ENCODE data around the gene HNRNPR. TPM values are rescaled to one million over a fixed set of nuclear protein-coding genes. Genes with fewer than 3 reads are reported as not detected.
A peak's percentile ranks its signal among the peaks of the same experiment; 100 is the strongest.

Gene HNRNPR
- total RNA-seq, 6 experiments from 2014 or later = 115 to 147 (median 144) TPM

DNA sequence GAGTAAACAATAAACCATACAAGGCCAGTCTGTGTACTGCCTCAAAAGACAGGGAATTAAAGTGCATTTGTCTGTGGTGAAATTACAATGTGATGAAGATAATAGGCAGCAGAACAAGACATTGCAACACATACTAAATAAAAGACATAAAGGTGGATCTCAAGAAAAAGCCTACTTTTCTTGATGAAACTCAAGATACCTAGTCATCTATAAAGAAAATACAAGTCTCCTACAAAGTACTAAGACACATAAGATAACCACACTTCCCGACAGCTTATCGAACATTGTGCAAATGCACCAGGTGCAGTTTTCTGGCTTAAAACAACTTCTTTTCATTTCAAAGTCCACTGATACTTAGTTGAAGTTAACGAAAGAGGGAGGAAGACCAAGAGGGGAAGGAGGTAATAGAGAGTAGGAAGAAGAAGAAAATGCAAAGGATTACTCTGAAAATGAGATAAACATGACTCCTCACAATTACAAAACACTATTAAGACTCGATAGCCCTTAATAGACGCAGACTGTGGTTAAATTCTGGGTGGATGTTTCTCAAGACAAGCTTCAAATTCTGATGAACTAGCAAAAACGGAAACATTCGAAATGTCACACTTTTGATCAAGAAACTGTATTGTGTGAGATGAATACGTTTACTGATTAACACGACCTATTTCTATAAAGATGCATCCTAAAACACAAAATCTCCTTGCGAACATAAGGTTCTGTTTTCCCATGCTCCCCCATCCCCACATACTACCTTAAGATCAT is 2.0 kb downstream of the HNRNPR start:
- DNase-seq = no peak
- TF ChIP-seq, protein P1, sequence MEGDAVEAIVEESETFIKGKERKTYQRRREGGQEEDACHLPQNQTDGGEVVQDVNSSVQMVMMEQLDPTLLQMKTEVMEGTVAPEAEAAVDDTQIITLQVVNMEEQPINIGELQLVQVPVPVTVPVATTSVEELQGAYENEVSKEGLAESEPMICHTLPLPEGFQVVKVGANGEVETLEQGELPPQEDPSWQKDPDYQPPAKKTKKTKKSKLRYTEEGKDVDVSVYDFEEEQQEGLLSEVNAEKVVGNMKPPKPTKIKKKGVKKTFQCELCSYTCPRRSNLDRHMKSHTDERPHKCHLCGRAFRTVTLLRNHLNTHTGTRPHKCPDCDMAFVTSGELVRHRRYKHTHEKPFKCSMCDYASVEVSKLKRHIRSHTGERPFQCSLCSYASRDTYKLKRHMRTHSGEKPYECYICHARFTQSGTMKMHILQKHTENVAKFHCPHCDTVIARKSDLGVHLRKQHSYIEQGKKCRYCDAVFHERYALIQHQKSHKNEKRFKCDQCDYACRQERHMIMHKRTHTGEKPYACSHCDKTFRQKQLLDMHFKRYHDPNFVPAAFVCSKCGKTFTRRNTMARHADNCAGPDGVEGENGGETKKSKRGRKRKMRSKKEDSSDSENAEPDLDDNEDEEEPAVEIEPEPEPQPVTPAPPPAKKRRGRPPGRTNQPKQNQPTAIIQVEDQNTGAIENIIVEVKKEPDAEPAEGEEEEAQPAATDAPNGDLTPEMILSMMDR (IDR thresholded peaks at IDR 0.05) = no peak
- Mint-ChIP-seq H3K9me3 (no peaks in the 10 kb centered on the region), H3K27me3 (ENCODE audit: insufficient read depth) (peaks cover 2% of the 10 kb centered on the region; the same call in 1 of the 2 replicates), H3K4me3 (peak overlapping the region; percentile 95), H3K36me3 (ENCODE audit: low read depth) (peaks cover 41% of the 10 kb centered on the region), H3K27ac (peak overlapping the region; percentile 96), H3K4me1 (ENCODE audit: low read depth) (peaks cover 61% of the 10 kb centered on the region)

DNA sequence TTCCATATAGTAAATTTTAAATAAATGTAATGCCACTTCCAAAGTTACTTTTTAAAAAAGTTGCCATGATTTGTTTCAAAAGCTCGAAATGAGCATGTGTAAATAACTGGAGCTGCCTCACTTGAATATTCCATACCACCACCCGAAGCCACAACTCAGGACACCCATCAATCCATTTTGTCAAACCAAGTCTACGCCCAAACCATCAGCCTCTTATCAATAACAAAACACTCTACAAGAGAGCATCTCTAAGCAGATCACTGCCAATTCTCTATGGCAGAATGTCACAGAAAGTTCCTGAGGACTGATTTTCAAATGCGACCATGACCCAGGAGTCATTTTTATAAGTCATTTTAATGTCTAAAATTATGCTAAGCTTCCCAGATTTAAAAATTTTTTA is 4.5 kb downstream of the HNRNPR start:
- H3K27ac Mint-ChIP-seq = 0 out of 2 replicates have a peak overlapping the region, but pooled peaks have one; percentile 1
- TF ChIP-seq, protein P1 (IDR thresholded peaks at IDR 0.05) = no peak
- no peaks in the 10 kb centered on the region for H3K9me3 Mint-ChIP-seq
- peaks cover 3% of the 10 kb centered on the region; the same call in 1 of the 2 replicates for H3K27me3 Mint-ChIP-seq (ENCODE audit: insufficient read depth)
- H3K36me3 Mint-ChIP-seq (ENCODE audit: low read depth) = peaks cover 45% of the 10 kb centered on the region
- no peak for DNase-seq
- H3K4me3 Mint-ChIP-seq = peak overlapping the region; percentile 95
- peaks cover 57% of the 10 kb centered on the region for H3K4me1 Mint-ChIP-seq (ENCODE audit: low read depth)

DNA sequence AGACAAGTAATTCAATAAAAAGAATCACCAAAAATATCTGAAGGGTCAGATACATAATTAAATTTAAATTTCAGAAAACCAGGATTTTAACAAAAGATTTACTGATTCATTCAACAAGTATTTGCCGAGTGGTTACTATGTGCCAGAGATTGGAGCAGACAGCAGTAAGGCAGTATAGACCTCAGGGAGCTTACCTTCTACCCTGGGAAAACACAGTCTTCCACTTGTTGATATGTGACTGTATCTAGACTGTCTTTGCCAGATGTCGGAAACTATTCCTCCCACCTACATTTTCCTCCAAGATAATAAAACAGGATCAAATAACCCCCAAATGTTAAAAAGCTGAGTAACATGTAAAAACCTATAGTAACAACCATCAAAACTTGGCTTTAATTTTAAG is 6.2 kb downstream of the HNRNPR start:
- Mint-ChIP-seq H3K4me3 (no peak overlapping the region; the same call in 1 of the 2 replicates), H3K9me3 (no peaks in the 10 kb centered on the region), H3K27ac (peak overlapping the region; percentile 3; the same call in 1 of the 2 replicates), H3K36me3 (ENCODE audit: low read depth) (peaks cover 51% of the 10 kb centered on the region), H3K4me1 (ENCODE audit: low read depth) (peaks cover 56% of the 10 kb centered on the region), H3K27me3 (ENCODE audit: insufficient read depth) (peaks cover 3% of the 10 kb centered on the region; the same call in 1 of the 2 replicates)
- no peak for DNase-seq
- TF ChIP-seq, protein P1 (IDR thresholded peaks at IDR 0.05) = no peak

DNA sequence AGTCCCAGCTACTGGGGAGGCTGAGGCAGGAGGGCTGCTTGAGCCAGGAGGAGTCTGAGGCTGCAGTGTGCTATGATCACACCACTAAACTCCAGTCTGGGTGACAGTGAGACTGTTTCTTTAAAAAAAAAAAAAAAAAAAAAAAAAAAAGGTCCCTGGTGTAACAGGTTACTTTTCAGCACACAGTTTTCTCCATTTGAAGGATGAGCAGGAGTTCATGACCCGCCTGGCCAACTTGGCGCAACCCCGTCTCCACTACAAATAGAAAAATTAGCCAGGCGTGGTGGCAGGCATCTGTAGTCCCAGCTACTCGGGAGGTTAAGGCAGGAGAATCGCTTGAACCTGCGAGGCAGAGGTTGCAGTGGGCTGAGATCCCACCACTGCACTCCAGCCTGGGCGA is 12.4 kb downstream of the HNRNPR start:
- TF ChIP-seq, protein P1 (IDR thresholded peaks at IDR 0.05) = no peak
- Mint-ChIP-seq H3K27ac (no peak overlapping the region), H3K36me3 (ENCODE audit: low read depth) (peaks cover 58% of the 10 kb centered on the region), H3K27me3 (ENCODE audit: insufficient read depth) (no peaks in the 10 kb centered on the region), H3K4me3 (no peak overlapping the region), H3K9me3 (no peaks in the 10 kb centered on the region), H3K4me1 (ENCODE audit: low read depth) (peaks cover 34% of the 10 kb centered on the region)
- DNase-seq = no peak

DNA sequence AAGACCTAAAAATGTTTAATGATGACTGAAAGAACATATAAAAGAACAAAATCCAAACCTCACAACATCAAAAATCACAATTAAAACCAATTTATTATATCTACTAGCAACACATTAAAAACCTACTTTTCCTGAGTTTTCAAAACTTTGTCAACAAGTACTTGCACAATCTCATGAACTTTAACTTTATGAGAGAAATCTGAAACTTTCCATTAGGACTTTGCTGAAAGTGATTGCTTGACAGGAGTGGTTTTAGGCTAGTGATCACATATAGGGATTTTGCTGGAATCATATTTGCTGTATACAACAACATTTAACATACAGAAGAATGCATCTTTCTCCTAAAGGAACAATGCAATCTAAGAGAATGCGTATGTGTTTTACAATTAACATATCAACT is 13.2 kb downstream of the HNRNPR start:
- H3K27ac Mint-ChIP-seq = no peak overlapping the region; the same call in 1 of the 2 replicates
- no peaks in the 10 kb centered on the region for H3K27me3 Mint-ChIP-seq (ENCODE audit: insufficient read depth)
- H3K4me3 Mint-ChIP-seq = no peak overlapping the region
- TF ChIP-seq, protein P1 (IDR thresholded peaks at IDR 0.05) = no peak
- H3K9me3 Mint-ChIP-seq = no peaks in the 10 kb centered on the region
- no peak for DNase-seq
- peaks cover 64% of the 10 kb centered on the region for H3K36me3 Mint-ChIP-seq (ENCODE audit: low read depth)
- peaks cover 38% of the 10 kb centered on the region for H3K4me1 Mint-ChIP-seq (ENCODE audit: low read depth)

Measured in HFFc6 (cell line).